GM23338 (cell line): ENCODE results near the gene ARFGAP2. TPM values are rescaled to one million over a fixed set of nuclear protein-coding genes. Genes with fewer than 3 reads are reported as not detected.

Experiments used
- ATAC-seq: fragments of 200-7000 bp; cut with Tn5 transposase; 3 replicates; pipeline ENCODE4 v1.9.1; 2020
- DNase-seq: peaks from one replicate; pipeline ENCODE4 v3.0.0-alpha.2; 2015; ENCODE audit warnings: low spot score
- H2AFZ ChIP-seq: fragments of 200-600 bp; sonication (generic); 2 replicates; pipeline ENCODE4 v1.8.0; 2016; ENCODE audit warnings: antibody characterized with exemption, mild to moderate bottlenecking, moderate library complexity
- H3F3A ChIP-seq: fragments of 200-600 bp; sonication (generic); replicated peaks from 2 replicates; pipeline ENCODE4 v1.8.0; 2017; ENCODE audit warnings: antibody characterized with exemption, mixed run types, low read depth
- H3K27ac ChIP-seq: fragments of 200-600 bp; sonication (generic); 2 replicates; pipeline ENCODE4 v1.6.1; 2016; ENCODE audit warnings: low read depth
- H3K27me3 ChIP-seq: fragments of 200-600 bp; sonication (generic); 2 replicates; pipeline ENCODE4 v1.8.0; 2016; ENCODE audit warnings: mild to moderate bottlenecking, mixed run types, moderate library complexity; ENCODE audit not compliant: insufficient read depth
- H3K36me3 ChIP-seq: fragments of 200-600 bp; sonication (generic); 2 replicates; pipeline ENCODE4 v1.8.0; 2016; ENCODE audit warnings: mild to moderate bottlenecking; ENCODE audit not compliant: insufficient read depth
- H3K4me1 ChIP-seq: fragments of 200-600 bp; sonication (generic); 2 replicates; pipeline ENCODE4 v1.8.0; 2016; ENCODE audit warnings: mild to moderate bottlenecking, moderate library complexity; ENCODE audit not compliant: insufficient read depth
- H3K4me2 ChIP-seq: fragments of 200-600 bp; sonication (generic); 2 replicates; pipeline ENCODE4 v1.7.1; 2017; ENCODE audit warnings: mixed run types
- H3K4me3 ChIP-seq: fragments of 200-600 bp; sonication (generic); 2 replicates; pipeline ENCODE4 v1.6.1; 2016; ENCODE audit warnings: mixed run types
- H3K79me2 ChIP-seq: fragments of 200-600 bp; sonication (generic); replicated peaks from 2 replicates; pipeline ENCODE4 v1.8.0; 2017; ENCODE audit warnings: mild to moderate bottlenecking; ENCODE audit not compliant: insufficient read depth
- H3K9me2 ChIP-seq: fragments of 200-600 bp; sonication (generic); 2 replicates; pipeline ENCODE4 v1.8.0; 2017; ENCODE audit not compliant: insufficient read depth
- H4K20me1 ChIP-seq: fragments of 200-600 bp; sonication (generic); replicated peaks from 2 replicates; pipeline ENCODE4 v1.8.0; 2017; ENCODE audit warnings: mild to moderate bottlenecking; ENCODE audit not compliant: insufficient read depth
- H3K27ac Mint-ChIP-seq: 2 replicates; pipeline ENCODE4 v1.8.0; 2020; ENCODE audit warnings: inconsistent platforms, mild to moderate bottlenecking, moderate library complexity, mixed read lengths
- H3K27me3 Mint-ChIP-seq: 3 replicates; pipeline ENCODE4 v1.8.0; 2022; ENCODE audit warnings: low read depth, mild to moderate bottlenecking, moderate library complexity, mixed read lengths, inconsistent platforms; ENCODE audit not compliant: insufficient read depth, poor library complexity
- H3K36me3 Mint-ChIP-seq: 3 replicates; pipeline ENCODE4 v1.8.0; 2021; ENCODE audit warnings: low read depth, mild to moderate bottlenecking, inconsistent platforms, moderate library complexity, mixed read lengths
- H3K4me1 Mint-ChIP-seq: 3 replicates; pipeline ENCODE4 v1.8.0; 2020; ENCODE audit warnings: mild to moderate bottlenecking, inconsistent platforms, mixed read lengths
- H3K4me3 Mint-ChIP-seq: 3 replicates; pipeline ENCODE4 v1.8.0; 2021; ENCODE audit warnings: moderate library complexity, mild to moderate bottlenecking, inconsistent platforms, mixed read lengths
- H3K9me3 Mint-ChIP-seq: 3 replicates; pipeline ENCODE4 v1.8.0; 2020; ENCODE audit warnings: moderate library complexity, mild to moderate bottlenecking, inconsistent platforms, mixed read lengths
- CREB1 ChIP-seq: fragments of 250-450 bp; sonication (Bioruptor Pico); IDR thresholded peaks from 2 replicates; pipeline ENCODE4 v1.5.0; 2020; ENCODE audit warnings: low read depth, mild to moderate bottlenecking, moderate library complexity
- EZH2 ChIP-seq: fragments of 200-600 bp; sonication (generic); IDR thresholded peaks from one replicate; pipeline ENCODE4 v1.8.0; 2017; ENCODE audit warnings: antibody characterized with exemption, mild to moderate bottlenecking, low read depth; ENCODE audit not compliant: unreplicated experiment
- EZH2phosphoT487 ChIP-seq: fragments of 200-600 bp; sonication (generic); IDR thresholded peaks from one replicate; pipeline ENCODE4 v1.8.1; 2018; ENCODE audit warnings: antibody characterized with exemption; ENCODE audit not compliant: unreplicated experiment
- JUNB ChIP-seq: IDR thresholded peaks from one replicate; pipeline ENCODE4 v1.6.1; 2016; ENCODE audit warnings: antibody characterized with exemption; ENCODE audit not compliant: unreplicated experiment
- NANOG ChIP-seq: IDR thresholded peaks from 2 replicates; pipeline ENCODE4 v1.6.1; 2016; ENCODE audit warnings: antibody characterized with exemption, borderline replicate concordance
- POLR2AphosphoS5 ChIP-seq: IDR thresholded peaks from 2 replicates; pipeline ENCODE4 v1.6.1; 2016; ENCODE audit warnings: antibody characterized with exemption, low read depth
- STAT1 ChIP-seq: IDR thresholded peaks from one replicate; pipeline ENCODE4 v1.6.1; 2016; ENCODE audit warnings: antibody characterized with exemption; ENCODE audit not compliant: unreplicated experiment
- ZNF114 ChIP-seq: fragments of 250-450 bp; sonication (Bioruptor Pico); IDR thresholded peaks from 2 replicates; pipeline ENCODE4 v1.5.0; 2020; ENCODE audit warnings: mild to moderate bottlenecking, moderate library complexity
- ZNF331 ChIP-seq: fragments of 250-450 bp; sonication (Bioruptor Pico); IDR thresholded peaks from 2 replicates; pipeline ENCODE4 v1.5.0; 2020; ENCODE audit warnings: low read depth, mild to moderate bottlenecking, moderate library complexity
- polyA plus RNA-seq: library from polyadenylated mRNA; unstranded; fragments of >200 nt; fragmentation: Nextera tagmentation; extraction: Ambion mirVana; gene quantifications from 2 replicates; pipeline ENCODE4 v1.2.1, GENCODE V29; 2016
- total RNA-seq: library from RNA; depleted of rRNA; stranded (reverse); fragments of >200 nt; shearing (Covaris generic); gene quantifications from 2 replicates; pipeline ENCODE4 v1.2.3, GENCODE V29; 2014
- TF ChIP-seq, protein P1 (sequence below): IDR thresholded peaks from 2 replicates; pipeline ENCODE4 v1.6.1; 2016; ENCODE audit warnings: antibody characterized with exemption
- TF ChIP-seq, protein P2 (sequence below), 2 experiments: fragments of 200-600 bp in 1 of 2; sonication (generic) in 1 of 2; conservative IDR thresholded peaks; 2 replicates each; pipeline versions ENCODE4 v1.5.1 to v1.6.1; 2016 to 2017; ENCODE audit warnings: antibody characterized with exemption in 2 of 2, low read depth in 2 of 2, mild to moderate bottlenecking in 2 of 2, moderate library complexity in 1 of 2
- TF ChIP-seq, protein P3 (sequence below): IDR thresholded peaks from one replicate; pipeline ENCODE4 v1.6.1; 2018; ENCODE audit warnings: antibody characterized with exemption; ENCODE audit not compliant: unreplicated experiment
- TF ChIP-seq, protein P4 (sequence below): fragments of 250-450 bp; sonication (Bioruptor Pico); IDR thresholded peaks from 2 replicates; pipeline ENCODE4 v1.5.0; 2020; ENCODE audit warnings: mild to moderate bottlenecking, moderate library complexity

Gene ARFGAP2
- total and polyA plus RNA-seq, 2 experiments from 2014 or later: 25.6 to 122 TPM

DNA sequence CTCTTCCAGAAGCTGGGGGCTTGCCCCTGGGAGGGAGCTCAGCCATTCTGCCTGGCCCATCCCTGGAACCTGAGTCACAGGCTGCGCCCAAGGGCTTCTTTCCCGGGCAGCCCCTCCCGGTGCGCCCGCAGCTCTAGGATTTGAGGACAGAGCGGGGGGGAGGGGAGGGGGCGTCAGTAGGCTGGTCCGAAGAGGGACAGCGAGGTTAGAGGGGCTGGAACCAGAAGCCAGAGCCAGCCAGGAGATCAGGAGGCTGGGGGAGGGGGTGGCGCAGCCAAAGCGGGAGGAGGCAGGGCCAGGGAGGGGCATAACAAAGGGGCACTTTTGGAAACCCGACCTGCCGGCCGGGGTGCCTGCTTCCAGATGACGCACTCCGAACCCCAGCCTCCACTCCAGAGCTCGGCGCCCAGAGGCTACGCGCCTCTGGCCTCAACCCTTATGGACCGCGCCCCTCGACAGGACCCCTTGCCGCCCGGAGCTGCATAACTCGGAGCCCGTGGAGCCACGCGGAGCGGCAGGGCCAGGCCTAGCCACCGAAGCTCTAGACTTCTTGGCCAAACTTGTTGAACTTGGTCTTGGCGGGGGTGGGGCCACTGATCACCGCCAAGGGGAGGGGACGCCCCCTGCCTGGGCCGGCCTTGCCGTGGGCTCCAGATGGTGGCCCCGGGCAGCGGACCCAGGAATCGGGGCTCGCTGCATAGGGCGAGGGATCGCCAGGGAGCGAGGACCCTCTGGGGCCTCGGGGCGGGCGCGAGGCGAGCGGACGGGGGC is 8.8 kb upstream of the ARFGAP2 start:
- ATAC-seq (peak; percentile 66), DNase-seq (peak; percentile 97)
- no peaks in the 10 kb centered on the region; the same call in 2 of the 3 replicates for H3K36me3 Mint-ChIP-seq
- Histone ChIP-seq H3F3A (peaks cover 35% of the 10 kb centered on the region), H3K4me3 (peak overlapping the region; percentile 96), H4K20me1 (no peaks in the 10 kb centered on the region; the same call in 1 of the 2 replicates), H3K36me3 (no peaks in the 10 kb centered on the region), H3K27ac (peak overlapping the region; percentile 98), H3K79me2 (peaks cover 24% of the 10 kb centered on the region), H2AFZ (peak overlapping the region; percentile 63; the same call in 1 of the 2 replicates), H3K27me3 (peaks cover 20% of the 10 kb centered on the region), H3K4me1 (peaks cover 15% of the 10 kb centered on the region), H3K4me2 (peak overlapping the region; percentile 99), H3K9me2 (no peaks in the 10 kb centered on the region)
- H3K27me3 Mint-ChIP-seq: peaks cover 21% of the 10 kb centered on the region
- TF ChIP-seq NANOG (no peak), EZH2phosphoT487 (no peak), ZNF114 (CRISPR knock-in tag) (no peak), POLR2AphosphoS5 (peak; percentile 82), CREB1 (peak; percentile 79), EZH2 (no peak), STAT1 (no peak), JUNB (no peak), ZNF331 (CRISPR knock-in tag) (no peak)
- TF ChIP-seq, protein P1, sequence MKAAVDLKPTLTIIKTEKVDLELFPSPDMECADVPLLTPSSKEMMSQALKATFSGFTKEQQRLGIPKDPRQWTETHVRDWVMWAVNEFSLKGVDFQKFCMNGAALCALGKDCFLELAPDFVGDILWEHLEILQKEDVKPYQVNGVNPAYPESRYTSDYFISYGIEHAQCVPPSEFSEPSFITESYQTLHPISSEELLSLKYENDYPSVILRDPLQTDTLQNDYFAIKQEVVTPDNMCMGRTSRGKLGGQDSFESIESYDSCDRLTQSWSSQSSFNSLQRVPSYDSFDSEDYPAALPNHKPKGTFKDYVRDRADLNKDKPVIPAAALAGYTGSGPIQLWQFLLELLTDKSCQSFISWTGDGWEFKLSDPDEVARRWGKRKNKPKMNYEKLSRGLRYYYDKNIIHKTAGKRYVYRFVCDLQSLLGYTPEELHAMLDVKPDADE: no peak
- TF ChIP-seq, protein P2, sequence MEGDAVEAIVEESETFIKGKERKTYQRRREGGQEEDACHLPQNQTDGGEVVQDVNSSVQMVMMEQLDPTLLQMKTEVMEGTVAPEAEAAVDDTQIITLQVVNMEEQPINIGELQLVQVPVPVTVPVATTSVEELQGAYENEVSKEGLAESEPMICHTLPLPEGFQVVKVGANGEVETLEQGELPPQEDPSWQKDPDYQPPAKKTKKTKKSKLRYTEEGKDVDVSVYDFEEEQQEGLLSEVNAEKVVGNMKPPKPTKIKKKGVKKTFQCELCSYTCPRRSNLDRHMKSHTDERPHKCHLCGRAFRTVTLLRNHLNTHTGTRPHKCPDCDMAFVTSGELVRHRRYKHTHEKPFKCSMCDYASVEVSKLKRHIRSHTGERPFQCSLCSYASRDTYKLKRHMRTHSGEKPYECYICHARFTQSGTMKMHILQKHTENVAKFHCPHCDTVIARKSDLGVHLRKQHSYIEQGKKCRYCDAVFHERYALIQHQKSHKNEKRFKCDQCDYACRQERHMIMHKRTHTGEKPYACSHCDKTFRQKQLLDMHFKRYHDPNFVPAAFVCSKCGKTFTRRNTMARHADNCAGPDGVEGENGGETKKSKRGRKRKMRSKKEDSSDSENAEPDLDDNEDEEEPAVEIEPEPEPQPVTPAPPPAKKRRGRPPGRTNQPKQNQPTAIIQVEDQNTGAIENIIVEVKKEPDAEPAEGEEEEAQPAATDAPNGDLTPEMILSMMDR (conservative IDR thresholded peaks at IDR 0.05; ENCODE audit: low read depth in 2 of 2): no peak
- TF ChIP-seq, protein P3, sequence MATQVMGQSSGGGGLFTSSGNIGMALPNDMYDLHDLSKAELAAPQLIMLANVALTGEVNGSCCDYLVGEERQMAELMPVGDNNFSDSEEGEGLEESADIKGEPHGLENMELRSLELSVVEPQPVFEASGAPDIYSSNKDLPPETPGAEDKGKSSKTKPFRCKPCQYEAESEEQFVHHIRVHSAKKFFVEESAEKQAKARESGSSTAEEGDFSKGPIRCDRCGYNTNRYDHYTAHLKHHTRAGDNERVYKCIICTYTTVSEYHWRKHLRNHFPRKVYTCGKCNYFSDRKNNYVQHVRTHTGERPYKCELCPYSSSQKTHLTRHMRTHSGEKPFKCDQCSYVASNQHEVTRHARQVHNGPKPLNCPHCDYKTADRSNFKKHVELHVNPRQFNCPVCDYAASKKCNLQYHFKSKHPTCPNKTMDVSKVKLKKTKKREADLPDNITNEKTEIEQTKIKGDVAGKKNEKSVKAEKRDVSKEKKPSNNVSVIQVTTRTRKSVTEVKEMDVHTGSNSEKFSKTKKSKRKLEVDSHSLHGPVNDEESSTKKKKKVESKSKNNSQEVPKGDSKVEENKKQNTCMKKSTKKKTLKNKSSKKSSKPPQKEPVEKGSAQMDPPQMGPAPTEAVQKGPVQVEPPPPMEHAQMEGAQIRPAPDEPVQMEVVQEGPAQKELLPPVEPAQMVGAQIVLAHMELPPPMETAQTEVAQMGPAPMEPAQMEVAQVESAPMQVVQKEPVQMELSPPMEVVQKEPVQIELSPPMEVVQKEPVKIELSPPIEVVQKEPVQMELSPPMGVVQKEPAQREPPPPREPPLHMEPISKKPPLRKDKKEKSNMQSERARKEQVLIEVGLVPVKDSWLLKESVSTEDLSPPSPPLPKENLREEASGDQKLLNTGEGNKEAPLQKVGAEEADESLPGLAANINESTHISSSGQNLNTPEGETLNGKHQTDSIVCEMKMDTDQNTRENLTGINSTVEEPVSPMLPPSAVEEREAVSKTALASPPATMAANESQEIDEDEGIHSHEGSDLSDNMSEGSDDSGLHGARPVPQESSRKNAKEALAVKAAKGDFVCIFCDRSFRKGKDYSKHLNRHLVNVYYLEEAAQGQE: no peak
- TF ChIP-seq, protein P4, sequence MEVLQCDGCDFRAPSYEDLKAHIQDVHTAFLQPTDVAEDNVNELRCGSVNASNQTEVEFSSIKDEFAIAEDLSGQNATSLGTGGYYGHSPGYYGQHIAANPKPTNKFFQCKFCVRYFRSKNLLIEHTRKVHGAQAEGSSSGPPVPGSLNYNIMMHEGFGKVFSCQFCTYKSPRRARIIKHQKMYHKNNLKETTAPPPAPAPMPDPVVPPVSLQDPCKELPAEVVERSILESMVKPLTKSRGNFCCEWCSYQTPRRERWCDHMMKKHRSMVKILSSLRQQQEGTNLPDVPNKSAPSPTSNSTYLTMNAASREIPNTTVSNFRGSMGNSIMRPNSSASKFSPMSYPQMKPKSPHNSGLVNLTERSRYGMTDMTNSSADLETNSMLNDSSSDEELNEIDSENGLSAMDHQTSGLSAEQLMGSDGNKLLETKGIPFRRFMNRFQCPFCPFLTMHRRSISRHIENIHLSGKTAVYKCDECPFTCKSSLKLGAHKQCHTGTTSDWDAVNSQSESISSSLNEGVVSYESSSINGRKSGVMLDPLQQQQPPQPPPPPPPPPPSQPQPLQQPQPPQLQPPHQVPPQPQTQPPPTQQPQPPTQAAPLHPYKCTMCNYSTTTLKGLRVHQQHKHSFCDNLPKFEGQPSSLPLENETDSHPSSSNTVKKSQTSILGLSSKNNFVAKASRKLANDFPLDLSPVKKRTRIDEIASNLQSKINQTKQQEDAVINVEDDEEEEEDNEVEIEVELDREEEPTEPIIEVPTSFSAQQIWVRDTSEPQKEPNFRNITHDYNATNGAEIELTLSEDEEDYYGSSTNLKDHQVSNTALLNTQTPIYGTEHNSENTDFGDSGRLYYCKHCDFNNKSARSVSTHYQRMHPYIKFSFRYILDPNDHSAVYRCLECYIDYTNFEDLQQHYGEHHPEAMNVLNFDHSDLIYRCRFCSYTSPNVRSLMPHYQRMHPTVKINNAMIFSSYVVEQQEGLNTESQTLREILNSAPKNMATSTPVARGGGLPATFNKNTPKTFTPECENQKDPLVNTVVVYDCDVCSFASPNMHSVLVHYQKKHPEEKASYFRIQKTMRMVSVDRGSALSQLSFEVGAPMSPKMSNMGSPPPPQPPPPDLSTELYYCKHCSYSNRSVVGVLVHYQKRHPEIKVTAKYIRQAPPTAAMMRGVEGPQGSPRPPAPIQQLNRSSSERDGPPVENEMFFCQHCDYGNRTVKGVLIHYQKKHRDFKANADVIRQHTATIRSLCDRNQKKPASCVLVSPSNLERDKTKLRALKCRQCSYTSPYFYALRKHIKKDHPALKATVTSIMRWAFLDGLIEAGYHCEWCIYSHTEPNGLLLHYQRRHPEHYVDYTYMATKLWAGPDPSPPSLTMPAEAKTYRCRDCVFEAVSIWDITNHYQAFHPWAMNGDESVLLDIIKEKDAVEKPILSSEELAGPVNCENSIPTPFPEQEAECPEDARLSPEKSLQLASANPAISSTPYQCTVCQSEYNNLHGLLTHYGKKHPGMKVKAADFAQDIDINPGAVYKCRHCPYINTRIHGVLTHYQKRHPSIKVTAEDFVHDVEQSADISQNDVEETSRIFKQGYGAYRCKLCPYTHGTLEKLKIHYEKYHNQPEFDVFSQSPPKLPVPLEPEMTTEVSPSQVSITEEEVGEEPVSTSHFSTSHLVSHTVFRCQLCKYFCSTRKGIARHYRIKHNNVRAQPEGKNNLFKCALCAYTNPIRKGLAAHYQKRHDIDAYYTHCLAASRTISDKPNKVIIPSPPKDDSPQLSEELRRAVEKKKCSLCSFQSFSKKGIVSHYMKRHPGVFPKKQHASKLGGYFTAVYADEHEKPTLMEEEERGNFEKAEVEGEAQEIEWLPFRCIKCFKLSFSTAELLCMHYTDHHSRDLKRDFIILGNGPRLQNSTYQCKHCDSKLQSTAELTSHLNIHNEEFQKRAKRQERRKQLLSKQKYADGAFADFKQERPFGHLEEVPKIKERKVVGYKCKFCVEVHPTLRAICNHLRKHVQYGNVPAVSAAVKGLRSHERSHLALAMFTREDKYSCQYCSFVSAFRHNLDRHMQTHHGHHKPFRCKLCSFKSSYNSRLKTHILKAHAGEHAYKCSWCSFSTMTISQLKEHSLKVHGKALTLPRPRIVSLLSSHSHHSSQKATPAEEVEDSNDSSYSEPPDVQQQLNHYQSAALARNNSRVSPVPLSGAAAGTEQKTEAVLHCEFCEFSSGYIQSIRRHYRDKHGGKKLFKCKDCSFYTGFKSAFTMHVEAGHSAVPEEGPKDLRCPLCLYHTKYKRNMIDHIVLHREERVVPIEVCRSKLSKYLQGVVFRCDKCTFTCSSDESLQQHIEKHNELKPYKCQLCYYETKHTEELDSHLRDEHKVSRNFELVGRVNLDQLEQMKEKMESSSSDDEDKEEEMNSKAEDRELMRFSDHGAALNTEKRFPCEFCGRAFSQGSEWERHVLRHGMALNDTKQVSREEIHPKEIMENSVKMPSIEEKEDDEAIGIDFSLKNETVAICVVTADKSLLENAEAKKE (CRISPR knock-in tag): no peak
- peak overlapping the region; percentile 85 for H3K4me3 Mint-ChIP-seq
- H3K9me3 Mint-ChIP-seq: no peaks in the 10 kb centered on the region
- peaks cover 16% of the 10 kb centered on the region for H3K4me1 Mint-ChIP-seq
- H3K27ac Mint-ChIP-seq: peak overlapping the region; percentile 94
